ENCODE data around the gene LGR6.

The LGR6 gene

GRCh38 chr1:202276920-202277319, 83.3 kb downstream of the LGR6 start:
- no peaks in the 10 kb centered on the region for H3K4me1 ChIP-seq (ENCODE audit: control insufficient read depth, insufficient read depth, low read length, poor library complexity, severe bottlenecking)
- no peaks in the 10 kb centered on the region for H3K27me3 ChIP-seq (replicated peaks; ENCODE audit: control insufficient read depth, insufficient read depth, low read length, poor library complexity, severe bottlenecking)

GRCh38 chr1:202278751-202279150, 85.2 kb downstream of the LGR6 start:
- no peak overlapping the region for H3K27ac ChIP-seq (ENCODE audit: insufficient read depth, low read length, poor library complexity, severe bottlenecking)
- no peaks in the 10 kb centered on the region for H3K9me3 ChIP-seq (ENCODE audit: control insufficient read depth, low read length)
- H3K4me3 ChIP-seq (ENCODE audit: insufficient read depth, low read depth, low read length, poor library complexity, severe bottlenecking): no peak overlapping the region
- H3K4me1 ChIP-seq (ENCODE audit: control insufficient read depth, insufficient read depth, low read length, poor library complexity, severe bottlenecking): no peaks in the 10 kb centered on the region
- no peaks in the 10 kb centered on the region for H3K27me3 ChIP-seq (replicated peaks; ENCODE audit: control insufficient read depth, insufficient read depth, low read length, poor library complexity, severe bottlenecking)
- DNase-seq: no peak
- H3K36me3 ChIP-seq (ENCODE audit: control insufficient read depth, insufficient read depth, low read length): no peaks in the 10 kb centered on the region

More at GRCh38 chr1:202276920-202277319, 83.3 kb downstream of the LGR6 start:
- Histone ChIP-seq H3K9me3 (ENCODE audit: control insufficient read depth, low read length) (no peaks in the 10 kb centered on the region), H3K27ac (ENCODE audit: insufficient read depth, low read length, poor library complexity, severe bottlenecking) (no peak overlapping the region), H3K4me3 (ENCODE audit: insufficient read depth, low read depth, low read length, poor library complexity, severe bottlenecking) (no peak overlapping the region), H3K36me3 (ENCODE audit: control insufficient read depth, insufficient read depth, low read length) (no peaks in the 10 kb centered on the region)
- DNase-seq: no peak

- Histone ChIP-seq H3K4me1 (ENCODE audit: control insufficient read depth, insufficient read depth, low read length, poor library complexity, severe bottlenecking) (no peaks in the 10 kb centered on the region), H3K9me3 (ENCODE audit: control insufficient read depth, low read length) (no peaks in the 10 kb centered on the region), H3K27ac (ENCODE audit: insufficient read depth, low read length, poor library complexity, severe bottlenecking) (no peak overlapping the region), H3K27me3 (replicated peaks; ENCODE audit: control insufficient read depth, insufficient read depth, low read length, poor library complexity, severe bottlenecking) (no peaks in the 10 kb centered on the region), H3K4me3 (ENCODE audit: insufficient read depth, low read depth, low read length, poor library complexity, severe bottlenecking) (no peak overlapping the region), H3K36me3 (ENCODE audit: control insufficient read depth, insufficient read depth, low read length) (no peaks in the 10 kb centered on the region)
- DNase-seq: no peak
These were observed 86.2 kb downstream of the LGR6 start for GRCh38 chr1:202279806-202280205.

DNA sequence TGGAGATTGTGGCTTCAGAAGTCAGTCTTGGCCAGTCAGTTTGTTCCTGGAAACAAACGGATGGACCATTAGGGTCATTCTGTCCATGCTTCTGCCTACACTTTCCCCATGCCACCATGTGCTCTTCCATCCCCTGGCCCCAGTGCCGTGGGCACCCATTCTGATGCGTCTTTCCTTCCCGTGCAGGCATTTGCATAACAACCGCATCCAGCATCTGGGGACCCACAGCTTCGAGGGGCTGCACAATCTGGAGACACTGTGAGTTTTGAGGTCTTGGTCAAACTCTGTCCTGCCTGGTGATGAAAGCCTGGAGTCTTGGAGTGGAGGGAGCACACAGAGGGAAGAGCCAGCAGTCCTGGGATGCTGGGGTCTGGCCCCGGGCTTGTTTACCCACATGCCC, 87.0 kb downstream of the LGR6 start:
- no peaks in the 10 kb centered on the region for H3K36me3 ChIP-seq (ENCODE audit: control insufficient read depth, insufficient read depth, low read length)
- no peak overlapping the region for H3K27ac ChIP-seq (ENCODE audit: insufficient read depth, low read length, poor library complexity, severe bottlenecking)
- H3K4me3 ChIP-seq (ENCODE audit: insufficient read depth, low read depth, low read length, poor library complexity, severe bottlenecking): no peak overlapping the region
- H3K27me3 ChIP-seq (replicated peaks; ENCODE audit: control insufficient read depth, insufficient read depth, low read length, poor library complexity, severe bottlenecking): no peaks in the 10 kb centered on the region
- H3K9me3 ChIP-seq (ENCODE audit: control insufficient read depth, low read length): no peaks in the 10 kb centered on the region
- H3K4me1 ChIP-seq (ENCODE audit: control insufficient read depth, insufficient read depth, low read length, poor library complexity, severe bottlenecking): no peaks in the 10 kb centered on the region
- DNase-seq: no peak

DNA sequence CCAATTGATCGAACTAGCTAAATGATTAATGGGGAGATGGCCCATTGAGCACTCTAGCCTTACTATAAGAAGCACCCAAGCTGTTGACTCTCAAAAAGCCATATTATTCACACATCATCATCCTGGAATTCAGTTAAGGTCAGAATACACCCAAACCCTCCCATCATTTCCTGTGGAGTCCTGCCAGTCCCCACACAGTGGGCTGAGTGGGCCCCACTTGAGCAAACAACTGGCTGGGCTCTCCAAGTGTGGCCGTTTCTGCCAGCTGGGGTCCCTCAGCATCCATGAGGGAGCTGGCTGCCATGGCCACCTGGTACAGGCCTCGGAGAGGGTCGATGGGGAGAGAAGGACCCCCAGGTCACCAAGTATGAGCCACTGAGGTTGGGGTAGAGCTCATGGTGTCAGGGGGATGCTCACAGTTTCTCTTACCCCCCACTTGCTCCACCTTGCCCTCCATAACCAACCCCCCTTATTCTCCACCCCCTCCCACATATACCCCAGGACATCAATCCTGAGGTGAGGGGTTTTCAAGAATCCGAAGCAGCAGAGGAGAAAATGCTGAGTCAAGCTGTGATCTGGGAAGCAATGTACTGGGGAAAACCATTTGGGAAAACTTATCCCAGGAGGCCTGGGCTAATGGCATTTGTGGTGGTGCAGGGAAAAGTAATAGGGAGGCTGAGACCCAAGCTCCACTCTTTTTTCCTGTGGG, 87.9 kb downstream of the LGR6 start:
- Histone ChIP-seq H3K9me3 (ENCODE audit: control insufficient read depth, low read length) (no peaks in the 10 kb centered on the region), H3K4me3 (ENCODE audit: insufficient read depth, low read depth, low read length, poor library complexity, severe bottlenecking) (no peak overlapping the region), H3K36me3 (ENCODE audit: control insufficient read depth, insufficient read depth, low read length) (no peaks in the 10 kb centered on the region), H3K27me3 (replicated peaks; ENCODE audit: control insufficient read depth, insufficient read depth, low read length, poor library complexity, severe bottlenecking) (no peaks in the 10 kb centered on the region), H3K27ac (ENCODE audit: insufficient read depth, low read length, poor library complexity, severe bottlenecking) (no peak overlapping the region), H3K4me1 (ENCODE audit: control insufficient read depth, insufficient read depth, low read length, poor library complexity, severe bottlenecking) (no peaks in the 10 kb centered on the region)
- no peak for DNase-seq

DNA sequence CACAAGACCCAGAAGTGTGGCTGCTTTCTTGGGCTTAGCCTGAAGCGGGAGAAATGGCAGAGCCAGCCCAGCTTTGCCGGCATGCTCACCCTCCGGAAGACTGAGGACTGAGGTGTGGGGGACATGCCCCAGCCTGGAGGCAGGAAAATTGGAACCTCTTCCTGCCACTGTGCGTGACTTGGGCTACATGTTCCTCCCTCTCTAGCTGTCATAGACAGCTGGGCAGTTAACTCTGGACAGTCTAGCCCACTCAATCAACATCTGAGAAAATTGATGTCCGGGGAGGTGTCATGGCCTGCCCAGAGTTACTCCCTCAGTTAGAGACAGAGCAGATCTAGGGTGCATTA, 88.4 kb downstream of the LGR6 start:
- Histone ChIP-seq H3K27ac (ENCODE audit: insufficient read depth, low read length, poor library complexity, severe bottlenecking) (no peak overlapping the region), H3K36me3 (ENCODE audit: control insufficient read depth, insufficient read depth, low read length) (no peaks in the 10 kb centered on the region), H3K4me1 (ENCODE audit: control insufficient read depth, insufficient read depth, low read length, poor library complexity, severe bottlenecking) (no peaks in the 10 kb centered on the region), H3K27me3 (replicated peaks; ENCODE audit: control insufficient read depth, insufficient read depth, low read length, poor library complexity, severe bottlenecking) (no peaks in the 10 kb centered on the region), H3K9me3 (ENCODE audit: control insufficient read depth, low read length) (no peaks in the 10 kb centered on the region), H3K4me3 (ENCODE audit: insufficient read depth, low read depth, low read length, poor library complexity, severe bottlenecking) (no peak overlapping the region)
- no peak for DNase-seq

DNA sequence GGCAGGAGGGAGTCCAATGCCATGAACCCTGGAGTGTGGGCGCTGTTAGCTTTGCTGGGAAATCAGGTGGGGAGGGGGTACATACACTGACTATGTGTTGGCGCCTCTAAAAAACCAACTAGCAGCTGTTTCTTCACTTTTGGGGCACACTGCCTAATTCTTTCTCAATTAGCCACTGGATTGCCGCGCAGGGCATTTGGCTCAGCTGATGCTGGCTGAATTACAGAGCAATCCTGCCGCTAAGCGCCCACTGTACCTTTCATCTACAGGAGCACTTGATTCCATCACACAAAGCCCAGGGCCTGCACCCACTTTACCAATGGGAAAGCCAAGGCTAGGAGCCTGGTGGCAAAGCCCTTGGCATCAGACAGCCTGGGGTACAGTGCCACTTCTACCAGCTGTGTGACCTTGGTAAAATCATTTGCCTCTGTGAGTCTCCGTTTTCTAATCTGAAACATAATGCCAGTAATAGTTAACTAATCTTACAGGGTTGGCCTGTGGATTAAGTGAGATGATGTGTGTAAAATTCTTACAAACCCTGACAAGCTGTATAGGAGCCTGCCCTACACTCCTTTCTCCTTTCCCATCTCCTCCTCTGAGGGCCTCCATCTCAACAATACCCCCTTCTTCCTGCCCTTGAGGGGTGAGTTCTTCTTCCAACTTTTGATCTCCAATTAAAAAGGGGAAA, 89.1 kb downstream of the LGR6 start:
- no peak overlapping the region for H3K27ac ChIP-seq (ENCODE audit: insufficient read depth, low read length, poor library complexity, severe bottlenecking)
- no peaks in the 10 kb centered on the region for H3K27me3 ChIP-seq (replicated peaks; ENCODE audit: control insufficient read depth, insufficient read depth, low read length, poor library complexity, severe bottlenecking)
- H3K4me1 ChIP-seq (ENCODE audit: control insufficient read depth, insufficient read depth, low read length, poor library complexity, severe bottlenecking): no peaks in the 10 kb centered on the region
- no peak overlapping the region for H3K4me3 ChIP-seq (ENCODE audit: insufficient read depth, low read depth, low read length, poor library complexity, severe bottlenecking)
- H3K36me3 ChIP-seq (ENCODE audit: control insufficient read depth, insufficient read depth, low read length): no peaks in the 10 kb centered on the region
- no peaks in the 10 kb centered on the region for H3K9me3 ChIP-seq (ENCODE audit: control insufficient read depth, low read length)
- no peak for DNase-seq

DNA sequence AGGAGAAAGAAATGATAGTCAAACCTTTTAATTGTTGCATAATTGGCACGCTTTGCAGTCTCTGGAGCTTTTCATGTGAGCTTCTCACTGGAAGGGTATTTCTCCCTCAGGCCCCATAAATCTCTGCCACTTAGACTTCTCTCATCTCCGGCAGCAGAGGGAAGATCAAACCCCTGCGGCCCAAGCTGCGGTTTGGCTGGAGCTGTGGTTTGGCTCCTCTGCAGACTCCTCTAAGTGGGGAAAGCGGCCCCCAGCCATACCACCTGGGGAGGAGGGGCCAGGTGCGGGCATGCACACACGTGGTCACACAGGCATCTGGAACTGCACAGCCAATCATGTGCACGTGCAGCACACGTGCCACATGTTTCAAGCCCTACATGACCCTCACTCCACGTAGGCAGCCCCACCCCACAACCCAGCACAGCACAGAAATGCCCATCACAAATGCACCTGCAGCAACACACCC, 89.8 kb downstream of the LGR6 start:
- no peak overlapping the region for H3K4me3 ChIP-seq (ENCODE audit: insufficient read depth, low read depth, low read length, poor library complexity, severe bottlenecking)
- no peaks in the 10 kb centered on the region for H3K27me3 ChIP-seq (replicated peaks; ENCODE audit: control insufficient read depth, insufficient read depth, low read length, poor library complexity, severe bottlenecking)
- no peaks in the 10 kb centered on the region for H3K9me3 ChIP-seq (ENCODE audit: control insufficient read depth, low read length)
- no peak for DNase-seq
- H3K4me1 ChIP-seq (ENCODE audit: control insufficient read depth, insufficient read depth, low read length, poor library complexity, severe bottlenecking): no peaks in the 10 kb centered on the region
- H3K27ac ChIP-seq (ENCODE audit: insufficient read depth, low read length, poor library complexity, severe bottlenecking): no peak overlapping the region
- no peaks in the 10 kb centered on the region for H3K36me3 ChIP-seq (ENCODE audit: control insufficient read depth, insufficient read depth, low read length)

GRCh38 chr1:202283991-202284390, 90.4 kb downstream of the LGR6 start:
- H3K4me1 ChIP-seq (ENCODE audit: control insufficient read depth, insufficient read depth, low read length, poor library complexity, severe bottlenecking): no peaks in the 10 kb centered on the region
- no peaks in the 10 kb centered on the region for H3K27me3 ChIP-seq (replicated peaks; ENCODE audit: control insufficient read depth, insufficient read depth, low read length, poor library complexity, severe bottlenecking)
- H3K9me3 ChIP-seq (ENCODE audit: control insufficient read depth, low read length): no peaks in the 10 kb centered on the region
- H3K4me3 ChIP-seq (ENCODE audit: insufficient read depth, low read depth, low read length, poor library complexity, severe bottlenecking): no peak overlapping the region
- DNase-seq: no peak
- H3K27ac ChIP-seq (ENCODE audit: insufficient read depth, low read length, poor library complexity, severe bottlenecking): no peak overlapping the region
- no peaks in the 10 kb centered on the region for H3K36me3 ChIP-seq (ENCODE audit: control insufficient read depth, insufficient read depth, low read length)

- Histone ChIP-seq H3K4me3 (ENCODE audit: insufficient read depth, low read depth, low read length, poor library complexity, severe bottlenecking) (no peak overlapping the region), H3K36me3 (ENCODE audit: control insufficient read depth, insufficient read depth, low read length) (no peaks in the 10 kb centered on the region), H3K27ac (ENCODE audit: insufficient read depth, low read length, poor library complexity, severe bottlenecking) (no peak overlapping the region), H3K9me3 (ENCODE audit: control insufficient read depth, low read length) (no peaks in the 10 kb centered on the region), H3K27me3 (replicated peaks; ENCODE audit: control insufficient read depth, insufficient read depth, low read length, poor library complexity, severe bottlenecking) (no peaks in the 10 kb centered on the region), H3K4me1 (ENCODE audit: control insufficient read depth, insufficient read depth, low read length, poor library complexity, severe bottlenecking) (no peaks in the 10 kb centered on the region)
- DNase-seq: no peak
These were observed 92.3 kb downstream of the LGR6 start for GRCh38 chr1:202285908-202286307.

All from effector memory CD4-positive, alpha-beta T cell (primary cell).